Limb (tissue), 2 donors: ENCODE data around the gene ROBO1.

Experiments
- DNase-seq, 2 donors: peaks; one replicate each; pipeline ENCODE4 v3.0.0-alpha.2; 2016; ENCODE audit errors: extremely low spot score in 2 of 2

ROBO1 gene

GRCh38 chr3:78812166-78812565 lies 955.6 kb downstream of the ROBO1 start:
- DNase-seq: no peak

GRCh38 chr3:78809966-78810365 lies 957.8 kb downstream of the ROBO1 start:
- DNase-seq: peak in 1 of 2 donors; percentile 91

GRCh38 chr3:78804251-78805037 lies 963.4 kb downstream of the ROBO1 start:
- DNase-seq: peak in 1 of 2 donors; percentile 49

DNA sequence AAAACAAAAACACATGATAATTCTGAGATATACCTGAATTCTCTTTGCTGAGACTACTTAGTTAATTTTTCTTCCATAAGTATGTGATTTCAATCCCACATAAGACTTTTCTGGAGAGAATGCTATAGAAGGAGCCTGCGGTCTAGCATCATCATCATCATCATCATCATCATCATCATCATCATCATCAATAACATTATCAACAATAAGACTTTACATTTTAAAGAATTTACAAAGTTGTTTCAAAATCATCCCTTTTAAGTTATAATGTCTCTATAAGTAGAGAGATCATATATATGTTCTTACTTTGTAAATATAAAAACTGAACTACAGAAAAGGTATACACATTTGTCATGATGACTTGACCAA lies 965.3 kb downstream of the ROBO1 start:
- no peak for DNase-seq

DNA sequence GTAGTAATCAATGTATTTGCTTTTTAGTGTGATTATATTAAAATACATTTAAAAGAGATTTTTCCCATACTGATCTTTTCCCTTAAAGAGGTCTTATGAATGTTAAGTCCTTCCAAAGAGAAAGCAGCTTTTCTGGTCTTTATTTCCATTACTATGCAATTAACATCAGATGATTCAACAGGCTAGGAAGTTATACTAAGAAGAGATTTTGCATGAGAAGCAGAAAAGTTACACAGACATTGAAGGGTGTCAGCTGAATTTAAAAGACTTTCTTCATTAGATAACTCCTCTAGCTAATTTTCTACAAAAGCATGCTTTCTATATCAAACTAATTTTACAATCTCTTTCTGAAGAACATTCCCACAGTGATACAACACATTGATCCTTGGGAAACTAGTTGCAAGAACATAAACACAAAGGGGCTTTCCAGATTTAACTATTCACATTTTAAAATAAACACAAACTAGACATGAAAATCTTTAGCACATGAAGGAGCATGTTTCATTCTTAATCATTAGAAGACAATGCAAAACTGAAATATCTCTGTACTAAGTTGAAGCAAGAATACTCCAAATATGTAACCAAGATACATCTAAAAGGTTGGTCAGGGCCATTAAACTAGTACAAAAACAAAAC lies 965.8 kb downstream of the ROBO1 start:
- no peak for DNase-seq

DNA sequence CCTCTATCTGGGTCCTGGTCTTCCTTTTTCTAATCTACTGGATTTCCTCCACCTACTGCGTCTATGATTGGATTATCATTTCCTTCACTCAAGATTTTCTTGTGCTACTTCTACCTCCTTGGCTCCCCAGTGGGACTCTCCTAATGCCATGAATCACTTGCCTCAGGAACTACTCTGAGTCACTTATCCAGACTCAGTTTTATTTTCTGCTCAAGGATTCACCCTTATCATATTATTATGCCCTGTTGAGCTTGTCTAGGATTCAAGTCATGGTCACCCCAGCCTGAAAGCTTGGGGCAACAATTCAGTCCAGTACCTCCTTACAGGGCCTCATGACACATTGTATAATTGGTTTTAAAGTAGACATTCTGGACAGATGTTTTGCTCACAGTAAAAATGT lies 968.1 kb downstream of the ROBO1 start:
- no peak for DNase-seq

GRCh38 chr3:78798266-78798832 lies 969.4 kb downstream of the ROBO1 start:
- no peak for DNase-seq

DNA sequence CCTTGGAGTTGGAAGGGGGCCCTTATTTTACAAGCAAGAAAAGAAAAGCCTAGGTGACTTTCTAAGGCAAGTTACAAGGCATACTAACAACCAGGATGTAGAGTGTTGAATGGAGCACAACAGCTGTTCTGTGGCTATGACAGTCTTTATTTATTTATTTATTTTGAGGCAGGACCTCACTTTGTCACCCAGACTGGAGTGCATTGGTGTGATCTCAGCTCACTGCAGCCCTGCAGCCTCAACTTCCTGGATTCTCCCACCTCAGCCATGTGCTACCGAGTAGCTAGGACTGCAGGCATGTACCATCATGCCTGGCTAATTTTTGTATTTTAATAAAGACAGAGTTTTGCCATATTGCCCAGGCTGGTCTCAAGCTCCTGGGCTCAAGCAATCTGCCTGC lies 973.4 kb downstream of the ROBO1 start:
- DNase-seq: no peak

DNA sequence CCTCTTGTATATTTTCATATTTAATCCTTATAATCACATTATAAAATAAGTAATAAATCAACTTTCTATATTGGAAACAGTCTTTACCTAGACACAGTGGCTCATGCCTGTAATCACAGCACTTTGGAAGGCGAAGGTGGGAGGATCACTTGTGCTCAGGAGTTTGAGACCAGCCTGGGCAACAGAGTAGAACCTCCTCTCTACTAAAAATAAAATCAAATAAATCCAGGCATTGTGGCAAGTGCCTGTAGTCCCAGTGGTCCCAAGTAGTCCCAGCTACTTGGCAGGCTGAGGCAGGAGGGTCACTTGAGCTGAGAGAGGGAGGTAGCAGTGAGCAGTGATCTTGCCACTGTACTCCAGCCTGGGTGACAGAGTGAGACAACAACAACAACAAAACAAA lies 975.1 kb downstream of the ROBO1 start:
- no peak for DNase-seq

DNA sequence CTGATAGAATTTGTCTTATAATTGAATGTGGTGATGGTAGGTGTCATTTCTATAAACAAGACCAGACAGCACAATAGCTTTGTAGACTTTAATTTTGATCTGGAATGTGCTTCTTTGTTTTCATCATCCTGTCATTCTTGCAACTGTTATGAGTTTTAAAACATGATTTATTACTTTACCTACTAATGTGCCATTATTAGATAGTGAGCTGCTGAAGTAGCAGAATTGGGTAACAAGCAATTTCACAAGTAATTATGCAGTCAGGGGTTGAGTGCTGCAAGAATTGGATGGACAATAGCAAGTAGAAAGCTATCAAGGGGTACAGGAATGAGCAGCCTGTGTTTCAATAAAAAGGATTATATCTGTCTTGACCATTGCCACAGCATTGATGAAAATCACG lies 975.6 kb downstream of the ROBO1 start:
- no peak for DNase-seq

GRCh38 chr3:78791753-78792152 lies 976.0 kb downstream of the ROBO1 start:
- no peak for DNase-seq

- DNase-seq: no peak
Observed at GRCh38 chr3:78788839-78789238, 979.0 kb downstream of the ROBO1 start.

- no peak for DNase-seq
Observed at GRCh38 chr3:78785004-78785403, 982.8 kb downstream of the ROBO1 start.

GRCh38 chr3:78781351-78781750 lies 986.4 kb downstream of the ROBO1 start:
- DNase-seq: no peak

- peak in 1 of 2 donors; percentile 40 for DNase-seq
Observed at GRCh38 chr3:78765671-78766485, 1001.9 kb downstream of the ROBO1 start.

DNA sequence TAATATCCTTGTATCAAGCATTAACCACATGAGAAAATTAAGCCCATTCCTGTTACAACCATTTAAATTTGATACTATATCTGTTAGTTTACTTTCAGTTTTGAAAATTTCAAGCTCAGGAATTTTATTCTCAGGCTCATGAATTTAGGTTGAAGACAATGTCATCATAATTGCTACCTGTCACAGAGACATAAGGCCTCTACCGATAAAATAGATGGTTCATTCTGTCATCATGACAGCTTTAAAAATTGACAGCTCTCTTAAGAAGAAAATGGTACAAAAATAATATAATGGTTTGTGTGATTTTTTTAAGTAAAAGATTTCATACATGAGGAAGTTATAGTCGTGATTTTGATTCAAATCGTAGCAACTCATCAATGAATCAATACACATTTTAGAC lies 1003.2 kb downstream of the ROBO1 start:
- no peak for DNase-seq

DNA sequence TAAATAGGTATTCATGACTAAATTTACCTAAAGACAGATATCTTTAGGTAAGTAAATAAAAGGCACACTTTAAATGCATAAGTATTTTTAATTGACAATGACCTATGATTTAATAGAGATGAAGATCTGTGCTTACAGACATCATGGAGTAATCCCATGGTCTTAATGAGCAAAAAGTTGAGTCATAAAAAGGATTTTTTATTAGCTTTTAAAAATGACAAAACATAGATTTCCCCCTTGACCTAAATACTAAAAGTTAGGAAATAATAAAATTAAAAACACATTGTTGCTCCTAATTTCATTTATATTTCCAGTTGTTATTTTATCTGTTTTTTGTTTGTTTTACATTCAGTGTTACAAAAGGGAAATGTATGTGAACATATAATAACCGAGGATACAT lies 1005.7 kb downstream of the ROBO1 start:
- DNase-seq: no peak

- no peak for DNase-seq
Observed at GRCh38 chr3:78761126-78761525, 1006.7 kb downstream of the ROBO1 start.

- DNase-seq: no peak
Observed at GRCh38 chr3:78757731-78758130, 1010.1 kb downstream of the ROBO1 start.

GRCh38 chr3:78754066-78754743 lies 1013.6 kb downstream of the ROBO1 start:
- DNase-seq: peak in 1 of 2 donors; percentile 60

GRCh38 chr3:78751266-78751665 lies 1016.5 kb downstream of the ROBO1 start:
- DNase-seq: no peak
